ENCODE results near the gene NKPD1.

The NKPD1 gene

GRCh38 chr19:45117167-45117594 lies 43.6 kb downstream of the NKPD1 start:
- DNase-seq = no peak

DNA sequence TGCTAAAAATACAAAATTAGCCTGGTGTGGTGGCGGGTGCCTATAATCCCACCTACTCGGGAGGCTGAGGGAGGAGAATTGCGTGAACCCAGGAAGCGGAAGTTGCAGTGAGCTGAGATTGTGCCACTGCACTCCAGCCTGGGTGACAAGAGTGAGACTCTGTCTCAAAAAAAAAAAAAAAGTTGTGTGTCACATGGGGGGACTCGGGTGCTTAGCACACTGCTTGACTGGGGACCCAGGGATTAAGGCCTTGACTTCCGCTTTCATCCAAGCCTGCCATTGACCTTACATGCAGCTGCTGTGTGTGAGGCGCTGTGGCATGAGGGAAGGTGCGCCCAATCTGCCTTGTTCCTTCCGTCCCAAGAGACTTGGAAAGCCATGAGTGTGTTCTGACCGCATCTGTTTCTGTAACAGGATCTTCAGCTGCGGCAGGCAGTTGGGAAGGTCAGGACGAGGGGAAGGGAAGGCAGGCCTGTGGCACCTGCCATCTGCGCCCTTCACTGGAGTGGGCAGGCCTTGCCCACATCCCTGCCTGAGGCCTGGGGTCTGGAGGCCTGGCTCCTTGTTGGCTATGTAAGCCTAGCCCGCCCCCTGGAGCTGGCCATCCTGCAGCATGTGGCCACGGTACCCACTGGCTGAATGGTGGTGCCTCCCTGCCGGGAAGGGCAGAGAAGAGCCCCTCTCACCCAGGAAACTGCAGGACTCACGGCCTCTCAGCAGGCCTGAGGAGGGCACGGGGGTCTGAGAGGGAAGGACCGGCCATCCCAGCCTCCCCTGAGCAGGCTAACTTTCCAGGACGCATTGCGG lies 44.8 kb downstream of the NKPD1 start:
- DNase-seq = no peak

- no peak for DNase-seq
These were observed 46.7 kb downstream of the NKPD1 start for GRCh38 chr19:45114116-45114515.

DNA sequence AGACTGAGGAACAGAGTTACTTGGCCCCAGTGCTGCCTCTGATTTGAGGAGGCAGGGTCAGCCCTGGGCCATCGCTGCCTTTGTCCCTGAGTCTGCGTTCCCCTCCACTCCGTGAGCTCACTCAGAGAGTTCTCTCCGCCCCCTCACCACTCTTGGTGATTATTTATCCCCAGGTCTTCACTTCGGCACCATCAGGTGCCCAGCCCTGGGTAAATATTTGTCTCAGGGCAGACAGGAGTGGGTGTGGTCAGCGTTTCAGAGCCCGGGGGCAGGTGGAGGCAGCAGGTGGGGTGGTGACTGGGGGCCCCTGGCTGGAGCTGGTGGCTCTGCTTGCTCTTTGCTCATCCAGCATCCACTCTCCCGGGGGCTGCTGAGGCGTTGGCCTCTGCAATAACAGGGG lies 47.2 kb downstream of the NKPD1 start:
- DNase-seq = no peak

DNA sequence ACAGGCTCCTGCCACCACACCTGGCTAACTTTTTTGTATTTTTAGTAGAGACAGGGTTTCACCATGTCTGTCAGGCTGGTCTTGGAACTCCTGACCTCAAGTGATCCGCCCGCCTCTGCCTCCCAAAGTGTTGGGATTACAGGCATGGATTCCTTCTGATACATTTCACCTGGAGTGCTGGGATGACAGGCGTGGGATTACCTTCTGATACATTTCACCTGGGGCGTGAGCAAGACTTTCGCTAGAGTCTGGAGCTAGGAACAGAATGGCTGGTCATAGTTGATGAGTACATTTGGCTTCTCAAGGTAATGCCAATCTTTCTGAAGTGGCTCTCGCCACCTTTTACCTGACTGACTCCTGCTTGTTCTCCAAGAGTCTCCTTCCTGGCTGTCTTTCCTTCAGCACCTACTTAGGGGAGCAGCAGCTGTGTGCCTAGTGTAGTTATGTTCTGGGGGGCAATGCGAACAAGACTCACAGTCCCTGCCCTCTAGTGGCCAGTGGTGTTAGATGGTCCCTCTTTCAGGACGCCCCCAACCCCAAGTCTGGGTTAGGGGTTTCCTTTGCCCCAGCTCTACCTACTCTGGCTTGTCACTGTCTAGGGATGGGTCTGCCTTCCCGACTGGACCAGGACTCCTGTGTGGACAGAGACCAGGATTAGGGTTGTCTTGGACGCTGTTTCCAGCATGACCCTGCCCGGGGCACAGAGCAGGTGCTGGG lies 48.5 kb downstream of the NKPD1 start:
- no peak for DNase-seq
